Measurements from ENCODE around the gene KLHL11. TPM values are rescaled to one million over a fixed set of nuclear protein-coding genes. Genes with fewer than 3 reads are reported as not detected.

KLHL11 gene
- total and polyA plus RNA-seq, 4 donors = 0.68 to 12.6 (median 7.1) TPM

DNA sequence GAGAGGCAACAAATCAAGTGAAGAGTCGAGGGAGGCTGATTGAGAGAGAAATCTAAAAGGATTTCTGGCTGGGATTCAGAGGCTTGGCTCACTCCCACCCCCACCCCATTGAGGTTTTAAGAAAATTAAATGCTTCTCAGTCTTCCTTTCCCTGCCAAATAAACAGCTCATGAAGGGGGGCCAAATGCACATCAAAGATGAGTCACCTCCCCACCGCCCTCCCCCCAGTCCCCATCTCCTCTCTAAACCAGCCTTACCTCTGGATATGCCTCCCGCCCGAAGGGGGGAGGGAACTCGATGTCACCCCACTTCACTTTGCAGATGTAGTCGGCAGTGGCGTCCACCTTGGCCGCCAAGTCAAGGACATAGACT, 41.9 kb upstream of the KLHL11 start:
- WGBS = 92% methylated on average over 8 of the region's 8 CpGs
- Histone ChIP-seq H3K4me3 (ENCODE audit: low read depth in 1 of 3, low read length in 3 of 3) (no peak overlapping the region), H3K9me3 (ENCODE audit: control insufficient read depth in 4 of 4, low read length in 3 of 4) (no peaks in the 10 kb centered on the region), H3K27me3 (ENCODE audit: control insufficient read depth in 4 of 4, insufficient read depth in 4 of 4, low read length in 3 of 4) (no peaks in the 10 kb centered on the region), H3K27ac (ENCODE audit: low read depth in 1 of 2, low read length in 2 of 2) (no peak overlapping the region), H3K36me3 (ENCODE audit: control insufficient read depth in 4 of 4, insufficient read depth in 3 of 4, low read depth in 1 of 4, low read length in 3 of 4) (peaks cover 11 to 70% (median 41%) of the 10 kb centered on the region in 4 donors), H3K4me1 (ENCODE audit: control insufficient read depth in 4 of 4, insufficient read depth in 4 of 4, low read length in 3 of 4) (peaks cover 0 to 11% (median 4%) of the 10 kb centered on the region in 4 donors), H3K9ac (ENCODE audit: low read depth in 1 of 2, low read length in 2 of 2) (no peak overlapping the region)
- TF ChIP-seq EGR1 (IDR thresholded peaks at IDR 0.05; ENCODE audit: low read depth in 2 of 2) (no peak), JUND (IDR thresholded peaks at IDR 0.05) (no peak), RXRA (IDR thresholded peaks at IDR 0.05) (no peak), FOXA2 (IDR thresholded peaks at IDR 0.05) (no peak), GABPA (IDR thresholded peaks at IDR 0.05 in 1 of 2, conservative IDR thresholded peaks at IDR 0.05 in 1 of 2) (no peak), HNF4G (IDR thresholded peaks at IDR 0.05) (no peak), TAF1 (conservative IDR thresholded peaks at IDR 0.05) (no peak)
- TF ChIP-seq, protein P1, sequence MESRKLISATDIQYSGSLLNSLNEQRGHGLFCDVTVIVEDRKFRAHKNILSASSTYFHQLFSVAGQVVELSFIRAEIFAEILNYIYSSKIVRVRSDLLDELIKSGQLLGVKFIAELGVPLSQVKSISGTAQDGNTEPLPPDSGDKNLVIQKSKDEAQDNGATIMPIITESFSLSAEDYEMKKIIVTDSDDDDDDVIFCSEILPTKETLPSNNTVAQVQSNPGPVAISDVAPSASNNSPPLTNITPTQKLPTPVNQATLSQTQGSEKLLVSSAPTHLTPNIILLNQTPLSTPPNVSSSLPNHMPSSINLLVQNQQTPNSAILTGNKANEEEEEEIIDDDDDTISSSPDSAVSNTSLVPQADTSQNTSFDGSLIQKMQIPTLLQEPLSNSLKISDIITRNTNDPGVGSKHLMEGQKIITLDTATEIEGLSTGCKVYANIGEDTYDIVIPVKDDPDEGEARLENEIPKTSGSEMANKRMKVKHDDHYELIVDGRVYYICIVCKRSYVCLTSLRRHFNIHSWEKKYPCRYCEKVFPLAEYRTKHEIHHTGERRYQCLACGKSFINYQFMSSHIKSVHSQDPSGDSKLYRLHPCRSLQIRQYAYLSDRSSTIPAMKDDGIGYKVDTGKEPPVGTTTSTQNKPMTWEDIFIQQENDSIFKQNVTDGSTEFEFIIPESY (IDR thresholded peaks at IDR 0.05) = no peak
- no peak for DNase-seq (ENCODE audit: low spot score)

GRCh38 chr17:41906465-41907184, 41.4 kb upstream of the KLHL11 start:
- Histone ChIP-seq H3K27me3 (ENCODE audit: control insufficient read depth in 4 of 4, insufficient read depth in 4 of 4, low read length in 3 of 4) (no peaks in the 10 kb centered on the region), H3K9me3 (ENCODE audit: control insufficient read depth in 4 of 4, low read length in 3 of 4) (no peaks in the 10 kb centered on the region), H3K9ac (ENCODE audit: low read depth in 1 of 2, low read length in 2 of 2) (no peak overlapping the region), H3K27ac (ENCODE audit: low read depth in 1 of 2, low read length in 2 of 2) (no peak overlapping the region), H3K4me3 (ENCODE audit: low read depth in 1 of 3, low read length in 3 of 3) (no peak overlapping the region), H3K4me1 (ENCODE audit: control insufficient read depth in 4 of 4, insufficient read depth in 4 of 4, low read length in 3 of 4) (peaks cover 0 to 11% (median 4%) of the 10 kb centered on the region in 4 donors), H3K36me3 (ENCODE audit: control insufficient read depth in 4 of 4, insufficient read depth in 3 of 4, low read depth in 1 of 4, low read length in 3 of 4) (peaks cover 11 to 74% (median 45%) of the 10 kb centered on the region in 4 donors)
- no peak for DNase-seq (ENCODE audit: low spot score)
- no peak for TF ChIP-seq REST (IDR thresholded peaks at IDR 0.05)
- no peak for TF ChIP-seq YY1 (IDR thresholded peaks at IDR 0.05)
- TF ChIP-seq, protein P2, sequence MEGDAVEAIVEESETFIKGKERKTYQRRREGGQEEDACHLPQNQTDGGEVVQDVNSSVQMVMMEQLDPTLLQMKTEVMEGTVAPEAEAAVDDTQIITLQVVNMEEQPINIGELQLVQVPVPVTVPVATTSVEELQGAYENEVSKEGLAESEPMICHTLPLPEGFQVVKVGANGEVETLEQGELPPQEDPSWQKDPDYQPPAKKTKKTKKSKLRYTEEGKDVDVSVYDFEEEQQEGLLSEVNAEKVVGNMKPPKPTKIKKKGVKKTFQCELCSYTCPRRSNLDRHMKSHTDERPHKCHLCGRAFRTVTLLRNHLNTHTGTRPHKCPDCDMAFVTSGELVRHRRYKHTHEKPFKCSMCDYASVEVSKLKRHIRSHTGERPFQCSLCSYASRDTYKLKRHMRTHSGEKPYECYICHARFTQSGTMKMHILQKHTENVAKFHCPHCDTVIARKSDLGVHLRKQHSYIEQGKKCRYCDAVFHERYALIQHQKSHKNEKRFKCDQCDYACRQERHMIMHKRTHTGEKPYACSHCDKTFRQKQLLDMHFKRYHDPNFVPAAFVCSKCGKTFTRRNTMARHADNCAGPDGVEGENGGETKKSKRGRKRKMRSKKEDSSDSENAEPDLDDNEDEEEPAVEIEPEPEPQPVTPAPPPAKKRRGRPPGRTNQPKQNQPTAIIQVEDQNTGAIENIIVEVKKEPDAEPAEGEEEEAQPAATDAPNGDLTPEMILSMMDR (IDR thresholded peaks at IDR 0.05; ENCODE audit: low read depth, low read length, missing input control) = no peak
- TF ChIP-seq, protein P1 (IDR thresholded peaks at IDR 0.05) = no peak
- TF ChIP-seq SP1 (IDR thresholded peaks at IDR 0.05) = no peak
- no peak for TF ChIP-seq TAF1 (conservative IDR thresholded peaks at IDR 0.05)
- TF ChIP-seq, protein P3, sequence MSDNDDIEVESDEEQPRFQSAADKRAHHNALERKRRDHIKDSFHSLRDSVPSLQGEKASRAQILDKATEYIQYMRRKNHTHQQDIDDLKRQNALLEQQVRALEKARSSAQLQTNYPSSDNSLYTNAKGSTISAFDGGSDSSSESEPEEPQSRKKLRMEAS (IDR thresholded peaks at IDR 0.05) = no peak
- TF ChIP-seq JUND (IDR thresholded peaks at IDR 0.05) = no peak
- TF ChIP-seq HNF4G (IDR thresholded peaks at IDR 0.05) = no peak
- no peak for TF ChIP-seq NR2F2 (IDR thresholded peaks at IDR 0.05)
- no peak for TF ChIP-seq ATF3 (IDR thresholded peaks at IDR 0.05)
- 92% methylated on average over 15 of the region's 15 CpGs for WGBS

All from liver (tissue), 9 donors.